HEK293 (cell line): ENCODE data around the gene GARIN5B.

ENCODE experiments used
- CTCF ChIA-PET: fragments of 350-600 bp; formaldehyde crosslinking; extraction: SDS; loops from one replicate; lab custom pipeline; 2021; ENCODE audit warnings: antibody characterized with exemption; lab: Yijun Ruan, JAX
- POLR2A ChIA-PET: fragments of 300-600 bp; formaldehyde crosslinking; extraction: SDS; loops from one replicate; lab custom pipeline; 2020; ENCODE audit warnings: antibody characterized with exemption, inconsistent platforms; lab: Yijun Ruan, JAX
- H3K27ac ChIP-seq: fragments of 200-500 bp; sonication (Bioruptor generic); 2 replicates; pipeline ENCODE4 v1.5.1; 2014; ENCODE audit warnings: low read depth, low read length, control low read depth, inconsistent platforms; ENCODE audit errors: extremely low read depth
- H3K36me3 ChIP-seq, 2 experiments: fragments of 200-500 bp in 1 of 2; sonication (Bioruptor generic) in 1 of 2; 1 replicate in 1 of 2; 2 replicates in 1 of 2; pipeline ENCODE4 v1.5.1; 2014 to 2017; ENCODE audit warnings: inconsistent platforms in 2 of 2, low read length in 2 of 2; ENCODE audit not compliant: control insufficient read depth in 2 of 2, insufficient read depth in 1 of 2
- H3K4me1 ChIP-seq: fragments of 200-500 bp; sonication (Bioruptor generic); 2 replicates; pipeline ENCODE4 v1.5.1; 2014; ENCODE audit warnings: mild to moderate bottlenecking, low read length, inconsistent platforms; ENCODE audit not compliant: control insufficient read depth, insufficient read depth
- H3K4me3 ChIP-seq: 2 replicates; pipeline ENCODE4 v1.5.1; 2011; ENCODE audit warnings: low read depth, mild to moderate bottlenecking, control low read depth, low read length, moderate library complexity
- H3K9me3 ChIP-seq: fragments of 200-500 bp; sonication (Bioruptor generic); 2 replicates; pipeline ENCODE4 v1.5.1; 2014; ENCODE audit warnings: low read depth, low read length, inconsistent platforms; ENCODE audit not compliant: control insufficient read depth, insufficient read depth
- GLIS2 ChIP-seq: fragments of 450-650 bp; formaldehyde crosslinking; IDR thresholded peaks from 2 replicates; pipeline ENCODE4 v1.5.1; 2016; ENCODE audit warnings: missing biosample characterization, missing genetic modification characterization
- IKZF3 ChIP-seq: fragments of 450-650 bp; IDR thresholded peaks from 2 replicates; pipeline ENCODE4 v1.5.0; 2018; ENCODE audit warnings: missing biosample characterization, mild to moderate bottlenecking, missing genetic modification characterization, moderate library complexity
- KLF1 ChIP-seq: fragments of 450-650 bp; formaldehyde crosslinking; IDR thresholded peaks from 2 replicates; pipeline ENCODE4 v1.5.1; 2016; ENCODE audit warnings: missing biosample characterization, missing genetic modification characterization
- MEIS1 ChIP-seq: sonication (generic); formaldehyde crosslinking; IDR thresholded peaks from 2 replicates; pipeline ENCODE4 v1.8.1; 2022; ENCODE audit warnings: missing genetic modification reagents, mild to moderate bottlenecking, borderline replicate concordance
- PRDM1 ChIP-seq: fragments of 450-650 bp; formaldehyde crosslinking; IDR thresholded peaks from 2 replicates; pipeline ENCODE4; 2016; ENCODE audit warnings: missing biosample characterization, missing genetic modification characterization
- SCRT1 ChIP-seq: fragments of 450-650 bp; formaldehyde crosslinking; IDR thresholded peaks from 2 replicates; pipeline ENCODE4 v1.5.1; 2016; ENCODE audit warnings: missing biosample characterization, missing genetic modification characterization, borderline replicate concordance
- SCRT2 ChIP-seq: fragments of 450-650 bp; formaldehyde crosslinking; IDR thresholded peaks from 2 replicates; pipeline ENCODE4 v1.5.1; 2016; ENCODE audit warnings: missing biosample characterization, missing genetic modification characterization
- SP2 ChIP-seq: fragments of 450-650 bp; formaldehyde crosslinking; IDR thresholded peaks from 2 replicates; pipeline ENCODE4 v1.5.1; 2016; ENCODE audit warnings: missing biosample characterization, missing genetic modification characterization
- YY1 ChIP-seq: fragments of 450-650 bp; formaldehyde crosslinking; IDR thresholded peaks from 2 replicates; pipeline ENCODE4 v1.5.1; 2018; ENCODE audit warnings: missing biosample characterization, missing genetic modification characterization
- ZFHX2 ChIP-seq: fragments of 450-650 bp; formaldehyde crosslinking; conservative IDR thresholded peaks from 2 replicates; pipeline ENCODE4 v1.5.1; 2016; ENCODE audit warnings: missing biosample characterization, missing genetic modification characterization
- ZFP41 ChIP-seq: fragments of 450-650 bp; formaldehyde crosslinking; IDR thresholded peaks from 2 replicates; pipeline ENCODE4 v1.5.1; 2016; ENCODE audit warnings: missing biosample characterization, missing genetic modification characterization, borderline replicate concordance
- ZIC2 ChIP-seq: fragments of 450-650 bp; formaldehyde crosslinking; IDR thresholded peaks from 2 replicates; pipeline ENCODE4 v1.5.1; 2016; ENCODE audit warnings: missing biosample characterization, missing genetic modification characterization
- ZNF138 ChIP-seq: fragments of 450-650 bp; formaldehyde crosslinking; IDR thresholded peaks from 2 replicates; pipeline ENCODE4 v1.5.1; 2016; ENCODE audit warnings: missing biosample characterization, missing genetic modification characterization, borderline replicate concordance
- ZNF341 ChIP-seq: fragments of 450-650 bp; formaldehyde crosslinking; IDR thresholded peaks from 2 replicates; pipeline ENCODE4; 2016; ENCODE audit warnings: low read depth, missing biosample characterization, missing genetic modification characterization
- ZNF394 ChIP-seq: fragments of 450-650 bp; formaldehyde crosslinking; IDR thresholded peaks from 2 replicates; pipeline ENCODE4 v1.5.1; 2016; ENCODE audit warnings: missing biosample characterization, missing genetic modification characterization, mild to moderate bottlenecking, moderate library complexity, borderline replicate concordance
- ZNF423 ChIP-seq: fragments of 450-650 bp; formaldehyde crosslinking; IDR thresholded peaks from 2 replicates; pipeline ENCODE4 v1.5.1; 2016; ENCODE audit warnings: missing biosample characterization, missing genetic modification characterization
- ZNF529 ChIP-seq: fragments of 450-650 bp; formaldehyde crosslinking; IDR thresholded peaks from 2 replicates; pipeline ENCODE4 v1.5.1; 2017; ENCODE audit warnings: missing genetic modification characterization, missing biosample characterization; ENCODE audit not compliant: insufficient replicate concordance
- ZNF600 ChIP-seq: fragments of 450-650 bp; formaldehyde crosslinking; IDR thresholded peaks from 2 replicates; pipeline ENCODE4 v1.5.1; 2016; ENCODE audit warnings: missing biosample characterization, missing genetic modification characterization
- TF ChIP-seq, protein P1 (sequence below): fragments of 450-650 bp; formaldehyde crosslinking; IDR thresholded peaks from 2 replicates; pipeline ENCODE4 v1.5.1; 2016; ENCODE audit warnings: missing biosample characterization, missing genetic modification characterization
- TF ChIP-seq, protein P2 (sequence below): fragments of 450-650 bp; formaldehyde crosslinking; IDR thresholded peaks from 2 replicates; pipeline ENCODE4; 2016; ENCODE audit warnings: missing biosample characterization, missing genetic modification characterization
- TF ChIP-seq, protein P3 (sequence below): fragments of 450-650 bp; formaldehyde crosslinking; conservative IDR thresholded peaks from 2 replicates; pipeline ENCODE4 v1.5.1; 2016; ENCODE audit warnings: low read depth, missing biosample characterization, missing genetic modification characterization
- TF ChIP-seq, protein P4 (sequence below): fragments of 450-650 bp; formaldehyde crosslinking; IDR thresholded peaks from 2 replicates; pipeline ENCODE4 v1.5.1; 2017; ENCODE audit warnings: missing biosample characterization, mild to moderate bottlenecking, missing genetic modification characterization, moderate library complexity

GARIN5B gene

DNA sequence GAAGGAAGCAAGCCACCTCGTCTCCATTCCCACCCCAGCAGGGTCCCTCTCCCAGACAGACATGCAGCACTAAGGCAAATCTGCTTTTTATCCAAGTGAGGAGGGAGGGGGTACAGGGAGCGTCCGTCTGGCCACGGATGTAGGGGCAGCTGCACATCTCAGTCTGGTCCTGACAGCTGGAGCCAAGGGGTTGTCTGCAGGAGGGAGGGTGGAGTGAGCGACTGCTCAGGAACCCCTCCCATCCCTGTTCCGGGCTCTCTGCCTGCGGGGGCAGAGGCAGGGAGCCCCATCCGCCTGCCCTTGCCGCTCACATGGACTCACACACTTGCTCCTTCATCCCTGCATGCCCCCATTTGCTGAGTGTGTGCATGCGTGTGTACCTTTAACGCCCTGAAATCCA lies 16.1 kb upstream of the GARIN5B start (continued):
- TF ChIP-seq IKZF3 (tag by site-specific recombination) (no peak), PRDM1 (tag by site-specific recombination) (no peak)

DNA sequence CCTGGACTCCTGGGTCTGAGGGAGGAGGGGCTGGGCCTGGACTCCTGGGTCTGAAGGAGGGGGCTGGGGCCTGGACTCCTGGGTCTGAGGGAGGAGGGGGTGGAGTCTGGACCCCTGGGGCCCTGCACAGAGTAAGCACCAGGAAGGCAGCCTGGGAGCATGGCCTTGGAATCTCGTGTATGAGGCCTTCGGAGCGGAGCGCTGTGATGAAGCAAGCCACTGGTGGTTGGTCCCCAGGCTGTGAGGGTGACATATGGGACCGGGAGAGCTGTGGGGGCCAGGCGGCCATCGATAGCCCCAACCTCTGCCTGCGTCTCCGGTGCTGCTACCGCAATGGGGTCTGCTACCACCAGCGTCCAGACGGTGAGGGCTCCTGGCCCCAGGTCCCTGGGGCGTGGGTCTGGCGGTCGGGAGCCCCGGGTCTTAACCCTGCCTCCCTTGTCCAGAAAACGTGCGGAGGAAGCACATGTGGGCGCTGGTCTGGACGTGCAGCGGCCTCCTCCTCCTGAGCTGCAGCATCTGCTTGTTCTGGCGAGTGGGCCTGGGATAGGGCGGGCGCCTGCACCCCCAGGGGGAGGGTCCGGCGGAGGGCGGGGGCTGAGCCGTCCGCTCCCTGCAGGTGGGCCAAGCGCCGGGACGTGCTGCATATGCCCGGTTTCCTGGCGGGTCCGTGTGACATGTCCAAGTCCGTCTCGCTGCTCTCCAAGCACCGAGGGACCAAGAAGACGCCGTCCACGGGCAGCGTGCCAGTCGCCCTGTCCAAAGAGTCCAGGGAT lies 14.5 kb upstream of the GARIN5B start:
- ChIA-PET POLR2A (no interaction called here), CTCF (interaction anchor here (0.6 to 1.0 kb wide), 2 partner anchors 127 to 211 kb away, joined by 3 read pairs; partner anchors contain the start of gene DNAAF3)
- H3K36me3 ChIP-seq, result no peaks in the 10 kb centered on the region
- H3K9me3 ChIP-seq, result no peaks in the 10 kb centered on the region
- no peak overlapping the region for H3K4me3 ChIP-seq
- H3K27ac ChIP-seq, result no peak overlapping the region
- no peaks in the 10 kb centered on the region; the same call in 1 of the 2 replicates for H3K4me1 ChIP-seq
- TF ChIP-seq, protein P1, sequence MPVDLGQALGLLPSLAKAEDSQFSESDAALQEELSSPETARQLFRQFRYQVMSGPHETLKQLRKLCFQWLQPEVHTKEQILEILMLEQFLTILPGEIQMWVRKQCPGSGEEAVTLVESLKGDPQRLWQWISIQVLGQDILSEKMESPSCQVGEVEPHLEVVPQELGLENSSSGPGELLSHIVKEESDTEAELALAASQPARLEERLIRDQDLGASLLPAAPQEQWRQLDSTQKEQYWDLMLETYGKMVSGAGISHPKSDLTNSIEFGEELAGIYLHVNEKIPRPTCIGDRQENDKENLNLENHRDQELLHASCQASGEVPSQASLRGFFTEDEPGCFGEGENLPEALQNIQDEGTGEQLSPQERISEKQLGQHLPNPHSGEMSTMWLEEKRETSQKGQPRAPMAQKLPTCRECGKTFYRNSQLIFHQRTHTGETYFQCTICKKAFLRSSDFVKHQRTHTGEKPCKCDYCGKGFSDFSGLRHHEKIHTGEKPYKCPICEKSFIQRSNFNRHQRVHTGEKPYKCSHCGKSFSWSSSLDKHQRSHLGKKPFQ (tag by site-specific recombination), result no peak
- TF ChIP-seq SCRT1 (no peak), ZNF600 (tag by site-specific recombination) (peak; percentile 52), SP2 (tag by site-specific recombination) (no peak), YY1 (no peak)
- TF ChIP-seq, protein P2, sequence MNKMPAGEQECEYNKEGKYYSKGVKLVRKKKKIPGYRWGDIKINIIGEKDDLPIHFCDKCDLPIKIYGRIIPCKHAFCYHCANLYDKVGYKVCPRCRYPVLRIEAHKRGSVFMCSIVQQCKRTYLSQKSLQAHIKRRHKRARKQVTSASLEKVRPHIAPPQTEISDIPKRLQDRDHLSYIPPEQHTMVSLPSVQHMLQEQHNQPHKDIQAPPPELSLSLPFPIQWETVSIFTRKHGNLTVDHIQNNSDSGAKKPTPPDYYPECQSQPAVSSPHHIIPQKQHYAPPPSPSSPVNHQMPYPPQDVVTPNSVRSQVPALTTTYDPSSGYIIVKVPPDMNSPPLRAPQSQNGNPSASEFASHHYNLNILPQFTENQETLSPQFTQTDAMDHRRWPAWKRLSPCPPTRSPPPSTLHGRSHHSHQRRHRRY (tag by site-specific recombination), result no peak
- TF ChIP-seq, all 188 proteins: peak for 1

DNA sequence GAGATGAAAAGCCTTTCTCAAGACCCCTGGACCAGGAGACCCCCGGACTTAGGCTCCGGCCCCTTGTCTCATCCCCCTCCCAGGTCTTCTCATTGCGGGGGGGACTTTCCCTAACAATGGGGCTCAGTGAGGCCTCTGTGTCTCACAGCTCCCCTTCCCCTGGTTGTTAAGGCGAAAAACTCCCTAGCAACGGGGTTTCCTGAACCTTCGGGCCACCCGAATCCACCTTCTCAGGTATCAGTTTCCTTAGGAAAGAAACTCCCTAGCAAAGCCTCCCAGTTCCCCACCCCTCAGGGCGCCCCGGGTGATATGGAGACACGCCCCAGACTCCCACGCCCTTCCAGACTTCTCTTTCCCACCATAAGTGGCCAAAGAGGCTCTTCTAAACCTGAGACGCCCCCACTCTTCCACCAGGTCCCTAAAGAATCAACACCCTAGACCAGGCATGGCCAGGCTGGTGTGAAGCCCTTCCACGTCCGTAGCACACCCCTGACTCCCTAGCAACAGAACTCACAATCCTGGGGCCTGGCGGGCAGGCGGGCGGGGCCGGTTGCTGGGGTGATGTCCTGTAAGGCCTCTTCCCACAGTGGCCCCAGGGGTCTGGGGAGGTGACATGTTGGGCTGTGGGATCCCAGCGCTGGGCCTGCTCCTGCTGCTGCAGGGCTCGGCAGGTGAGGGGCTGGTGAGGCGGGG lies 13.3 kb upstream of the GARIN5B start, which contains the start of gene TMEM190:
TMEM190 (plus strand) TSS at position 586 of the 693 bp plus-strand sequence; CDS start at position 614, 28 bp downstream.
- Histone ChIP-seq H3K4me1 (no peaks in the 10 kb centered on the region; the same call in 1 of the 2 replicates), H3K27ac (no peak within 1 kb of the TSS)

More for the DNA sequence above, 13.3 kb upstream of the GARIN5B start, which contains the start of gene TMEM190:
- ChIA-PET POLR2A (interaction anchor here (0.6 to 1.0 kb wide), 2 partner anchors 28 to 31 kb away, joined by 4 read pairs; partner anchors contain the start of gene UBE2S), CTCF (interaction anchor here (1.0 kb wide), 1 partner anchor 210 kb away, joined by 3 read pairs; the partner anchor contains the start of gene DNAAF3)
- no peaks in the 10 kb centered on the region for H3K9me3 ChIP-seq
- H3K4me3 ChIP-seq, result no peak within 1 kb of the TSS
- no peaks in the 10 kb centered on the region for H3K36me3 ChIP-seq
- peak; percentile 51 for TF ChIP-seq ZNF341 (tag by site-specific recombination)
- TF ChIP-seq ZIC2, result peak; percentile 74
- TF ChIP-seq ZNF529 (tag by site-specific recombination), result no peak
- peak; percentile 92 for TF ChIP-seq KLF1
- peak; percentile 35; the same call in 1 of the 2 replicates for TF ChIP-seq ZFHX2 (tag by site-specific recombination)
- TF ChIP-seq GLIS2, result peak; percentile 13; the same call in 1 of the 2 replicates
- TF ChIP-seq ZFP41 (tag by site-specific recombination), result no peak
- TF ChIP-seq ZNF394 (tag by site-specific recombination), result no peak
- peak; percentile 47; the same call in 1 of the 2 replicates for TF ChIP-seq ZNF600 (tag by site-specific recombination)
- TF ChIP-seq, protein P3, sequence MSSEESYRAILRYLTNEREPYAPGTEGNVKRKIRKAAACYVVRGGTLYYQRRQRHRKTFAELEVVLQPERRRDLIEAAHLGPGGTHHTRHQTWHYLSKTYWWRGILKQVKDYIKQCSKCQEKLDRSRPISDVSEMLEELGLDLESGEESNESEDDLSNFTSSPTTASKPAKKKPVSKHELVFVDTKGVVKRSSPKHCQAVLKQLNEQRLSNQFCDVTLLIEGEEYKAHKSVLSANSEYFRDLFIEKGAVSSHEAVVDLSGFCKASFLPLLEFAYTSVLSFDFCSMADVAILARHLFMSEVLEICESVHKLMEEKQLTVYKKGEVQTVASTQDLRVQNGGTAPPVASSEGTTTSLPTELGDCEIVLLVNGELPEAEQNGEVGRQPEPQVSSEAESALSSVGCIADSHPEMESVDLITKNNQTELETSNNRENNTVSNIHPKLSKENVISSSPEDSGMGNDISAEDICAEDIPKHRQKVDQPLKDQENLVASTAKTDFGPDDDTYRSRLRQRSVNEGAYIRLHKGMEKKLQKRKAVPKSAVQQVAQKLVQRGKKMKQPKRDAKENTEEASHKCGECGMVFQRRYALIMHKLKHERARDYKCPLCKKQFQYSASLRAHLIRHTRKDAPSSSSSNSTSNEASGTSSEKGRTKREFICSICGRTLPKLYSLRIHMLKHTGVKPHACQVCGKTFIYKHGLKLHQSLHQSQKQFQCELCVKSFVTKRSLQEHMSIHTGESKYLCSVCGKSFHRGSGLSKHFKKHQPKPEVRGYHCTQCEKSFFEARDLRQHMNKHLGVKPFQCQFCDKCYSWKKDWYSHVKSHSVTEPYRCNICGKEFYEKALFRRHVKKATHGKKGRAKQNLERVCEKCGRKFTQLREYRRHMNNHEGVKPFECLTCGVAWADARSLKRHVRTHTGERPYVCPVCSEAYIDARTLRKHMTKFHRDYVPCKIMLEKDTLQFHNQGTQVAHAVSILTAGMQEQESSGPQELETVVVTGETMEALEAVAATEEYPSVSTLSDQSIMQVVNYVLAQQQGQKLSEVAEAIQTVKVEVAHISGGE (tag by site-specific recombination), result no peak
- TF ChIP-seq, protein P4, sequence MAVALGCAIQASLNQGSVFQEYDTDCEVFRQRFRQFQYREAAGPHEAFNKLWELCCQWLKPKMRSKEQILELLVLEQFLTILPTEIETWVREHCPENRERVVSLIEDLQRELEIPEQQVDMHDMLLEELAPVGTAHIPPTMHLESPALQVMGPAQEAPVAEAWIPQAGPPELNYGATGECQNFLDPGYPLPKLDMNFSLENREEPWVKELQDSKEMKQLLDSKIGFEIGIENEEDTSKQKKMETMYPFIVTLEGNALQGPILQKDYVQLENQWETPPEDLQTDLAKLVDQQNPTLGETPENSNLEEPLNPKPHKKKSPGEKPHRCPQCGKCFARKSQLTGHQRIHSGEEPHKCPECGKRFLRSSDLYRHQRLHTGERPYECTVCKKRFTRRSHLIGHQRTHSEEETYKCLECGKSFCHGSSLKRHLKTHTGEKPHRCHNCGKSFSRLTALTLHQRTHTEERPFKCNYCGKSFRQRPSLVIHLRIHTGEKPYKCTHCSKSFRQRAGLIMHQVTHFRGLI (tag by site-specific recombination), result no peak
- no peak for TF ChIP-seq ZNF423 (tag by site-specific recombination)
- no peak for TF ChIP-seq SCRT2 (tag by site-specific recombination)
- TF ChIP-seq MEIS1 (CRISPR knock-in tag), result no peak
- TF ChIP-seq ZNF138 (tag by site-specific recombination), result no peak
